Sciatic nerve (tissue), 2 donors: Measurements from ENCODE around the gene IGF2R. TPM values are rescaled to one million over a fixed set of nuclear protein-coding genes. Genes with fewer than 3 reads are reported as not detected.
"Not testable (repeated sequence)": the region's sequence is repeated elsewhere in the genome, so short reads cannot be mapped to it uniquely, and the experiment has no call there.

Source experiments
- ATAC-seq: fragments of 200-7000 bp; cut with Tn5 transposase; one replicate; pipeline ENCODE4 v1.9.1; 2020; ENCODE audit warnings: mild to moderate bottlenecking, moderate library complexity
- DNase-seq: peaks from one replicate; pipeline ENCODE4 v3.0.0-alpha.2; 2020; ENCODE audit warnings: low spot score
- intact Hi-C: fragments of 100-400 bp; cut with DNase I; formaldehyde crosslinking; loops from one replicate; pipeline ENCODE4 v1.14.2; 2022
- total RNA-seq: library from RNA; stranded (reverse); fragmentation: NEBNext Ultra II Directional; extraction: Animal tissue kit (Norgen Biotek cat#: 25700); gene quantifications from one replicate; pipeline ENCODE4 v1.2.1, GENCODE V29; 2021
- donor health status: DM: no; HTN: no; CAD: no.
- donor health status: DM: no; HTN: no; CAD: no.

Gene IGF2R, protein sequence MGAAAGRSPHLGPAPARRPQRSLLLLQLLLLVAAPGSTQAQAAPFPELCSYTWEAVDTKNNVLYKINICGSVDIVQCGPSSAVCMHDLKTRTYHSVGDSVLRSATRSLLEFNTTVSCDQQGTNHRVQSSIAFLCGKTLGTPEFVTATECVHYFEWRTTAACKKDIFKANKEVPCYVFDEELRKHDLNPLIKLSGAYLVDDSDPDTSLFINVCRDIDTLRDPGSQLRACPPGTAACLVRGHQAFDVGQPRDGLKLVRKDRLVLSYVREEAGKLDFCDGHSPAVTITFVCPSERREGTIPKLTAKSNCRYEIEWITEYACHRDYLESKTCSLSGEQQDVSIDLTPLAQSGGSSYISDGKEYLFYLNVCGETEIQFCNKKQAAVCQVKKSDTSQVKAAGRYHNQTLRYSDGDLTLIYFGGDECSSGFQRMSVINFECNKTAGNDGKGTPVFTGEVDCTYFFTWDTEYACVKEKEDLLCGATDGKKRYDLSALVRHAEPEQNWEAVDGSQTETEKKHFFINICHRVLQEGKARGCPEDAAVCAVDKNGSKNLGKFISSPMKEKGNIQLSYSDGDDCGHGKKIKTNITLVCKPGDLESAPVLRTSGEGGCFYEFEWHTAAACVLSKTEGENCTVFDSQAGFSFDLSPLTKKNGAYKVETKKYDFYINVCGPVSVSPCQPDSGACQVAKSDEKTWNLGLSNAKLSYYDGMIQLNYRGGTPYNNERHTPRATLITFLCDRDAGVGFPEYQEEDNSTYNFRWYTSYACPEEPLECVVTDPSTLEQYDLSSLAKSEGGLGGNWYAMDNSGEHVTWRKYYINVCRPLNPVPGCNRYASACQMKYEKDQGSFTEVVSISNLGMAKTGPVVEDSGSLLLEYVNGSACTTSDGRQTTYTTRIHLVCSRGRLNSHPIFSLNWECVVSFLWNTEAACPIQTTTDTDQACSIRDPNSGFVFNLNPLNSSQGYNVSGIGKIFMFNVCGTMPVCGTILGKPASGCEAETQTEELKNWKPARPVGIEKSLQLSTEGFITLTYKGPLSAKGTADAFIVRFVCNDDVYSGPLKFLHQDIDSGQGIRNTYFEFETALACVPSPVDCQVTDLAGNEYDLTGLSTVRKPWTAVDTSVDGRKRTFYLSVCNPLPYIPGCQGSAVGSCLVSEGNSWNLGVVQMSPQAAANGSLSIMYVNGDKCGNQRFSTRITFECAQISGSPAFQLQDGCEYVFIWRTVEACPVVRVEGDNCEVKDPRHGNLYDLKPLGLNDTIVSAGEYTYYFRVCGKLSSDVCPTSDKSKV (N-terminal part only)
- 71.7 TPM for total RNA-seq

DNA sequence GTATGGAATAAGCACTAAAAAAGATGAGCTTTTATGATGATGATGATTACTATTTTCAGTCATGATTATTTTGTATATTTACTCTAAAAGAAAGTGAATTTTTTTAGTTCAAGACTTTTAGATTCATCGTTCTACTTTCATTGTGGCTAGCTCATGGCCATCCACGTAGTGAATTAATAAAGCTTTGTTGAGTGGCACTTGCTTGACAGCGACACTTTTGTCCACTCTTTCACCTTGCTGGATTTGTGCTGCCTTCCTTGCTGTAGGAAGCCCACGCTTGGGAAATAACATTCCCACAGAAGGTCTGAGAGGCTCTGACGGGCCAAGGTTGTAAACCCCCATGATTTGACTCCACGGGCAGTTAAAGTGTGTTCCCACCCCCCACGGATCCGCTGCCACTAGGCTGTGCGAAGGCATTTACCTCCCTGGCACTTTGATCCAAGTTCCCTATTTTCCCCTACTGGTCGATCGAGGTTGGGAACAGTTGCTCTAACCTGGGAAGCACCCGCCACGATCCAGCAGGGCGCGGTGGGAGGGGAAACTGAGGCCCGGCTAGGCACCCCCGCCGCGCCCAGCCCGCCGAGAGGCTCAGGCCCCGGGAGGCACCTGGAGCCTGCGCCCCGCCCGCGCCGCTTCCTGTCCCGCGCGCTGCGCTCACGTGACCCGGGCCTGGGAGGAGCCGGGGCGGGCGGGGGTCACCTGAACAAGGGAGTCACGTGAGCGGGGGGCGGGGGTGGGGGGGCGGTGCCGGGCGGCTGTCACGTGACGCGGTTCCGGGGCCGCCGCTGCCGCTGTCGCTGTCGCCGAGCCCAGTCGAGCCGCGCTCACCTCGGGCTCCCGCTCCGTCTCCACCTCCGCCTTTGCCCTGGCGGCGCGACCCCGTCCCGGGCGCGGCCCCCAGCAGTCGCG lies at the start of gene IGF2R:
Gene IGF2R (plus strand): TSS at position 788 of the 909 bp plus-strand sequence. CDS start 165 bp downstream, outside the sequence.
- ATAC-seq (peak; percentile 95), DNase-seq (peak; percentile 95)
- intact Hi-C loops: no loop called here

DNA sequence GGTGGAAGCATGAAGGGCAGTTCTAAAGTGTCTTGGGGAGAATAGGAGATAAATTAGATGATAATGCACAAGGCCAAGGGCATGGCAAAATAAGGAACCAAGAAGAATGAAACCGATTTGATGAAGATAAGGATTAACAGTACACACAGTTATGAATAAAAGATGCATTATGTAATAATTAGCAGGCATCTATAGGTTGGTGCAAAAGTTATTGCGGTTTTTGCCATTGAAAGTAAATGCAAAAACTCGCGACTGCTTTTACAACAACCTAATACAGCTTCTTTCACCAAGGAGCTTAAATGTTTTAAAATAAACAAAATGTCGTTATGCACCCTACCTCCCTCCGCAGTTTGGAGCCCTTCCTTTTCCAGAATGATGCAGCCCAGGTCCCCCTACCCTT lies 49.1 kb upstream of the IGF2R start:
- DNase-seq (no peak), ATAC-seq (no peak)
- intact Hi-C loops: no loop called here

DNA sequence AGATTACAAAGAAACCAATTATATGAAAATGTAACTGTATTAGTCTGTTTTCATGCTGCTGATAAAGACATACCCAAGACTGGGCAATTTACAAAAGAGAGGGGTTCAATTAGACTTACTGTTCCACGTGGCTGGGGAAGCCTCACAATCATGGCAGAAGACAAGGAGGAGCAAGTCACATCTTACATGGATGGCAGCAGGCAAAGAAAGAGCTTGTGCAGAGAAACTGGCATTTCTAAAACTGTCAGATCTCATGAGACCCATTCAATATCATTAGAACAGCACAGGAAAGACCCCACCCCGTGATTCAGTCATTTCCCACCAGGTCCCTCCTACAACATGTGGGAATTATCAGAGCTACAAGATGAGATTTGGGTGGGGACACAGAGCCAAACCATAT lies 44.7 kb upstream of the IGF2R start:
- intact Hi-C loops, DNase-seq, ATAC-seq: not testable (repeated sequence)

DNA sequence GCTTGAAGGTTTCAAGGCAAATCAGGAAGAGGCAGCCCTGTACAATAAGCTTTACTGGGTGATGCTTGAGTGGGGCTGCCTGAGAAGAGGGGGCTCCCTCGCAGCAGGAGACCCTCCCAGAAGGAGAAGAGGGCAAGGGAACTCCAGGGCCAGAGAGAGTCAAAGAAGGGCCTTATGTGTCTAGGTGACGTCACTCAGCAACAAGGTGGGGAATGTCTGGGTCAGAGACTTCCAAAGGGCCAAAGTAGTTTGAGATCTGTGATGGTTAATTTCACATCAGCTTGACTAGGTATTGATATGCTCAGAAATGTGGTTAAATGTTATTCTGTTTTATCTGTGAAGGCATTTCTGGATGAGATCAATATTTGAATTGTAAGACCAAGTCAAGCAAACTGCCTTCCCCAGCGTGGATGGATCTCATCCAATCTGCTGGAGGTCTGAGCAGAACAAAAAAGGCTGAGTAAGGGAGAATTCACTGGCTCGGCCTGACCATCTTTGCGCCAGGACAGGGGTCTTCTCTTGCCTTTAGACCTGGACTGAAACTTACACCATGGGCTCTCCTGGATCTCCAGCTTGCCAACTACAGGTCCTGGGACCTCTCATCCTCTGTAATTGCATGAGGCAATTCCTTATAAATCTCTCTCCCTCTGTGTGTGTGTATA lies 42.2 kb upstream of the IGF2R start:
- intact Hi-C loops: no loop called here
- DNase-seq: no peak
- ATAC-seq: peak; percentile 40

DNA sequence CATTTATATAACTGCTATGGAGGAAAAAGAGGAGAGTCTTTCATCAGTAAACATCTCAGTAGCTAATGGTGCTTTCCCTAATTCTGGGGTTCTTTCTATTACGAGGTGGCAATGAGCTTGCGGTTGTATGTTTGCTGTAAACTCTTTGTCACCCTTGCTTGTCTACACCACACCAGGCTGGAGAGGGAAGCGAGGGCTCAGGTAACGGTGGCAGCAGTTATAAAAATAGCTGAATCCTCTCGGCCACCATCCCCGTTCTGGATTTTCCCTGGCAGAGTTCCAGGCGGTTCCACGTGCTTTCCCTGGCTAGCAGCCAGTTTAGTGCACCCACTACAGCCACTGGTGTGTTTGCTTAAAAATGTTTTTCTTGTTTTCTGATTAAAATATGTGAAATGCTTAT lies 39.1 kb upstream of the IGF2R start:
- intact Hi-C loops: no loop called here
- peak; percentile 63 for DNase-seq
- ATAC-seq: peak; percentile 21

DNA sequence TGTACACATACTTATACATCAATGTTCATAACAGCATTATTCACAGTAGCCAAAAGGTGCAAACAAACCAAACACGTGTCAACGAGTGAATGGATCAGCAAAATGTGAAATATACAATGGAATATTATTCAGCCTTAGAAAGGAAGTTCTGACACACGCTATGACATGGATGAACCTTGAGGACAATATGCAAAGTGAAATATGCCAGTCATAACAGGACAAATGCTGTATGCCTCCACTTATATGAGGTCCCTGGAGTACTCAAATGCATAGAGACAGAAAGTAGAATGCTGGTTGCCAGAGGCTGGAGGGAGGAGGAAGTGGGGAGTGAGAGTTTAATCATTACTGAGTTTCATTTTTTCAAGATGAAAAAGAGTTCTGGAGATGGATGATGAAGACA lies 37.8 kb upstream of the IGF2R start:
- intact Hi-C loops: no loop called here

DNA sequence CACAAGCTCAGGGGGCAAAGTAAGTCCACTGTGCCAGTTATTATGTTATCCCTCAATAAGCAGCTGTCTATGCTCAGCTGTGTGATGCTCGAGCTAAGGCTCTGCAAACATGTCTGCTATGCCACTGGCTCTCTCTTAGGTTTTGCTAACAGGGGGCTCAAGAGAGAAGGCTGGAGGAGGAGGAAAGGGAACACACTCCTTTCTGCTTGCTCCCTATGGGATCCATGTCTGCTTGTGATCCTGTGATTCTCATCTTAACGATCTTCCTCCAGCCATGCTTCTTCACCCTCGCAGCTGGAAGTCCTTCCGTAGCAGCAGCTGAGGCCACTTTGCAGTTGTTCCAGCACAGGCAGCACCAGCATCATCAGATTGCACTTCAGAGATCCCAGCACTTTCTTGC lies 37.0 kb upstream of the IGF2R start:
- DNase-seq (no peak), ATAC-seq (no peak)
- intact Hi-C loops: no loop called here

More for the DNA sequence above, 37.8 kb upstream of the IGF2R start:
- ATAC-seq (no peak), DNase-seq (no peak)

DNA sequence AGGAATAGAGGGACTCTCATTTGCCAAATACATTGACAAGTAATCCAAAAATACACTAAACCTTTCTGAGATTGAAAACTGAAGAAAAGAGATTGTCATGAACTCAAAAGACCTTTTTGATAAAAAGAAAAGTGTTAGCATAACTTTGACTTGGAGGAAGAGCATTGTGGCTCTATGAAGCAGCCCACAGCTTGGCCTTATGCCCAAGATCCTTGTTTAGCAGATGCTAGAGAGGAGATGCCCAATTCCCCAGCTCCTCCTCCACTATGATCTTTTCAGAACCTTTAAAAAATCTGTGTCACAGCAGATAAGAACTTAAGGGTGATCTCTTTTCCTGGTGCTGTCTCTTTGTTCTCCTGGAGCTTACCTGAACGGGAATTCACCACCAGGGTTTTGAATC lies 35.8 kb upstream of the IGF2R start:
- intact Hi-C loops: no loop called here
- DNase-seq (no peak), ATAC-seq (no peak)

DNA sequence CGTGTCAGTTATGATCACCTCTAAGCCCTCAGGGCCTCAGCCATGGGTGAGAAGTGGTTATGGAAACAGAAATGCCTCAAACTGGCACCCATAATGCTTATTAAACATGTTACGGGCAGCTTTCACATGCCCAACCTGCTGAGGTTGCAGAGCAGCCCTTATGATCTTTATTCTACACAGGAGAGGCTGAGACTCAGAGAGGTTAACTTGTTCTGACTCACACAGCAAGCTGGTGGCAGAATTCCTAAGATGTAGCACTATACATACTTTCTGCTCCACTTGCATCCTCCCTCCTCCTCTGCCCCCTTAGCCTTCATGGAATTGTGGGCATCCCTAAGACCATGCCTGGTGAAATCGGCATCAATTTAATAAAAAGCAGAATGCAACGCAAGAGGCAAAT lies 34.7 kb upstream of the IGF2R start:
- intact Hi-C loops: no loop called here
- ATAC-seq (no peak), DNase-seq (no peak)

DNA sequence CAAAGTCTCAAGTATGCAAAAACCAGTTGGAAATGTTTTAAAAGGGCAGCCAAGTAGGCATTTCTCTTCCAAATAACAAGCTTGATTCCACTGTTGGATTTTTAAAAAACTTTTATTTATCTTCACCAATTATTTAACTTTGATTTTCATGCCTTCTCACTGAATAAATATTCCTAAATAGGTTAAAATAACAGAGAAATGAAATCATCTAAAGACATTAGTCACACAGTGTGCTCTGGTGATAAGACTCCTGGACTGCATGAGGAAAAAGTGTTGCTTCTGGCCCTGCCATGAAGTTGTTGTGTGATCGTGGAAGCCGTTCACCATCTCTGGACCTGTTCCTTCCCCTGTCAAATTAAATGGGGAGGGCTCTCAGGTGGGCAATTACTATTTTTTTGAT lies 33.8 kb upstream of the IGF2R start:
- intact Hi-C loops: no loop called here
- ATAC-seq (no peak), DNase-seq (no peak)

DNA sequence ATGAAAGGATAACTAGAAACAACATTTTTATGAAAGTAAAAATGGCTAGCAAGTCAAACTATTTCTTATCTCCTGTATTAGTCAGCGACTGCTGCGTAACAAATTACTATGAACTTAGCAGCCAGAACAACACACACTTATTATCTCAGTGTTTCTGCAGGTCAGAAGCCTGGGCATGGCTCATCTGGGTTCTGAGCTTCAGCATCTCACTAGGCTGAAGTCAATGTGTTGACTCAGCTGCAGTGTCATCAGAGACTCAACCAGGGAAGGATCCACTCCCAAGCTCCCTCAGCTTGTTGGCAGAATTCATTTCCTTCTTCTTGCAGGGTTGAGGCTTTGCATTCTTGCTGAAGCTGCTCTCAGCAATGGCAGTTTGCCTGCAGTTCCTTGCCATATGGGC lies 33.2 kb upstream of the IGF2R start:
- DNase-seq (no peak), ATAC-seq (no peak)
- intact Hi-C loops: no loop called here

DNA sequence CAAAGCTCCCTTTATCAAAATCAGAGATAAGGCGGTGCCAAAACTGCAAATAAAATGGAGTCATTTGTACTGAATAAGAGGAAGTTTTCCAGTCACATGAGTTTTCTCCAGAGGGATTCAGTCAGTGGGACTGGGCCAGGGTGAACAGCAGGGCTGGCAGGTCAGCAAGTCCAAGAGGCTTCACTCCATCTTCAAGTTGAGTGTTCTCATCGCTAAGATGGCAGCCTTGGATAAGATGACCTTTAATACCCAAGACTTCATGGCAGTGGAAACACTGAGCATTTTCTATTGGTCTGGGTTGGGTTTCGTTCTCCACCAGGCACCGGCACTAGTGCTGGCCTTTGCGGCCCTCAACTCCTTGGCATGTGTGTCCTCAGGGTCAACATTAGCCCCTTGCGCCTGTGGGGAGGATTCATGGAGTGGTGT lies 29.3 kb upstream of the IGF2R start:
- ATAC-seq: no peak
- DNase-seq: no peak
- intact Hi-C loops: no loop called here

DNA sequence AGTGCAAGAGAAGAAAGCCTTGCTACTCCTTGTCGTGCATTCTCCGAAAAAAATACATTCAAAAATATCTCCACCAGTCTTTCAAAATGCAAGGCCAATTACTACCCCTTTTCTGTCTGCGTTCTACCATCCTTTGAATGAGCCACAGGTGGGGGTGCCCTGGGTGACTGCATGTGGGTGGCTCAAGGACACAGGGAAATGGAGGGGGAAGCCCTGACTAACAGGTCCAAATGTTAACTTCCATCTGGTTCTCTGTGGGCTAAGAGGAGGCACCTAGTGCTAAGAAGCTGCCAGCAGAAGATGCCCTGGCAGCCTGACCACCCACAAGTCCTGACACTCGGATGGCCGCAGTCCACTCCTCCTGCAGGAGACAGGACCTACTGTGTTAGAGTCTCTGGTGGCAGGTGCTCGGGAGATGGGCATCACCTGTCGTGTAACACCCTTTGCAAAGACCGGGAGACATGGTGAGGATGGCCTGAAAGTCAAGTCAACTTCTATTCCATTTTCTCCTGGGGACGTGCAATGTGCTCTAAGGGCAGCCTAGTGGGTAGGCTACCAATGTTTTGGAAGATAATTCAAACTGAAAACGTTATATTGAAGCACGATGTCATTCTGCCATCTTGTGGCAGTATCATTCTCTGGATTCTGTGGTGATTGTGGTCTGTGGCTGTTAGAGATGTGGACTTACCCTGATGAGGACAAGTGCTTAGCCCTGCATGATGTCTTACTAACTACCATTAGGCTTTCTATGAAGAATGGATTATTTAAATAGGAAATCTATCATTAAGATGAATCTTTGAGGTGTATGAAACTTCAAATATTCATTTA lies 27.4 kb upstream of the IGF2R start:
- DNase-seq: no peak
- intact Hi-C loops: no loop called here
- peak; percentile 47 for ATAC-seq

DNA sequence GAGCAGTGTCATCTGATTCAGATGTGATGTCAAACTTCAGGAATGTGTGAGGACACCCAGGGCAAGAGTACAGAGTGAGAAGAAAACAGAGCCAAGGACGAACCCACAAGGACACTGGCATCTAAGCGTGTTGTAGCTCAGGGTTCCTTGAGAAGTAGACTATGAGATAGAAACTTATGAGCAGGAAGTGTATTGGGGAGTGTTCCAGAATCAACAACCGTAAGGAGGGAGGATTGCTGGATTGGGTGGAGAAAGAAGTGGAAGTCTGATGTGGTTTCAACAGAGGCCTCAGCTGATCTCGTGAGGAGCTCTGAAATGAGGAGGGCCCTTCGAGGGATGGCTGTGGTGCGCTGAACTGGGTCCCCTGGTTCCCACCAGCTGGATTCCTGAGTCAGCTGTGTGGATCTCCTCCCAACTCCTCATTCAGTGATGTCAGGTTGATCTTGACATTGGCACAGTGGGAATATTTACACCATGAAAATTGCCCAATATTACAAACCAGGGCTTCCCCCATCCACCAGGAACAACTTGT lies 25.7 kb upstream of the IGF2R start:
- DNase-seq (no peak), ATAC-seq (peak; percentile 87)
- intact Hi-C loops: no loop called here

DNA sequence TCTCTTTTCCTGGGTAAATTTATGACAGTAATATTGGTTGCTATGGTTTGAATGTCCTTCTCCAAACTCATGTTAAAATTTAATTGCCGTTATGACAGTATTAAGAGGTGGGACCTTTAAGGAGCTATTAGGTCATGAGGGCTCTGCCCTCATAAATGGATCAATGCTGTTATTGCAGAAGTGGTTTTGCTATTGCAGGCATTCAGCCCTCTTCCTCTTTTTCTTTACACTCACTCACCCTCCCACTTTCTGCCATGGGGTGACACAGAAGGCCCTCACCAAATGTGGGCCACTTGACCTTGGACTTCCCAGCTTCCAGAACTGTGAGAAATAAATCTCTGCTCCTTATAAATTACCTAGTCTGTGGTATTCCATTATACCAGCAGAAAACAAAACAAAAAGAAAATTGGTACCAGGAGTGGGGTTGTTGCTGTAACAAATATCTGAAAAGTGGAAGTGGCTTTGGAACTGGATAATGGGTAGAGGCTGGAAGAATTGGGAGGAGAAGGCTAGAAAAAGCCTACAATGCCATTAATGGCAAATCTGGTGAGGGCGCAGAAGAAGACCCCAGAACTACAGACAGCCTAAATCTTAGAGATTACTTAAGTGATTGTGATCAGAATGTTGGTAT lies 24.8 kb upstream of the IGF2R start:
- intact Hi-C loops: no loop called here
- no peak for DNase-seq
- ATAC-seq: no peak

DNA sequence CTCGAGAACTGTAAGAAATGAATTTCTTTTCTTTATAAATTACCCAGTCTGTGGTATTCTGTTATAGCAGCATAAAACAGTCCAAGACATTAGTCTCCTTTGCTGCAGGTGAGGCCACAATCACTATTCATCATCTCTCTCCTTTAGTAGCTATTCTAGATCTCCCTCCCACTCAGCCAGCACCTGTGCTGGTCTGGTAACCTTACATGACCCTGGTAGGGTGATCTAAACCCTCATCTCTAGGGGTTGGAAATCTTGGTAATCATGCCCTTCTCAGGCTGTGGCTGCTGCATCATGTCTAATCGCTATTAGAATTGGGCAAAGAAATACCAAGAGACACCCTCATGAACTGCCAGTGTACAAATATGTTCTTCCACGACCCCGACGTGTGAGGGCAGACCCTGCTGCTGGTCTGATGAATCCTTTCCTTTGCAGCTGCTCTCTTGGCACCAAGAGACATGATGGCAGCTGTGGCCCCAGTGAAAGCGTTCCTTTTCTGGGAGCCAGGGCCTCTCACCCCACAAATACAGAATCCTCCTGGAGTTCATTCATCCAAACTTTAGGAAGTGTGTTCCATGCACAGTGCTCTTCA lies 23.0 kb upstream of the IGF2R start:
- no peak for ATAC-seq
- DNase-seq: no peak
- intact Hi-C loops: no loop called here
